H9 (cell line): ENCODE measurements around the gene RYR3. TPM values are rescaled to one million over a fixed set of nuclear protein-coding genes. Genes with fewer than 3 reads are reported as not detected.

Source experiments
- DNase-seq: peaks from one replicate; pipeline ENCODE4 v3.0.0-alpha.2; 2017
- H2AFZ ChIP-seq: one replicate; pipeline ENCODE4 v1.6.1; 2013; ENCODE audit warnings: mild to moderate bottlenecking, low read length, control low read depth, moderate library complexity
- H2AK5ac ChIP-seq: 2 replicates; pipeline ENCODE4 v1.6.1; 2013; ENCODE audit warnings: low read length, control low read depth, mixed read lengths; ENCODE audit not compliant: insufficient read length
- H2BK120ac ChIP-seq: one replicate; pipeline ENCODE4 v1.6.1; 2013; ENCODE audit warnings: low read depth, mild to moderate bottlenecking, low read length, control low read depth, inconsistent platforms; ENCODE audit not compliant: poor library complexity, severe bottlenecking
- H2BK12ac ChIP-seq: 2 replicates; pipeline ENCODE4 v1.6.1; 2013; ENCODE audit warnings: low read length, control low read depth, mixed read lengths, low read depth; ENCODE audit not compliant: insufficient read length
- H2BK15ac ChIP-seq: 2 replicates; pipeline ENCODE4 v1.6.1; 2013; ENCODE audit warnings: low read depth, low read length, control low read depth
- H2BK20ac ChIP-seq: one replicate; pipeline ENCODE4 v1.6.1; 2013; ENCODE audit warnings: low read depth, mild to moderate bottlenecking, low read length, control low read depth, inconsistent platforms; ENCODE audit not compliant: poor library complexity, severe bottlenecking
- H2BK5ac ChIP-seq: 2 replicates; pipeline ENCODE4 v1.6.1; 2013; ENCODE audit warnings: low read length, control low read depth, mixed read lengths; ENCODE audit not compliant: insufficient read length
- H3K14ac ChIP-seq: 2 replicates; pipeline ENCODE4 v1.6.1; 2013; ENCODE audit warnings: low read length, control low read depth; ENCODE audit not compliant: insufficient read depth
- H3K18ac ChIP-seq: 2 replicates; pipeline ENCODE4 v1.6.1; 2013; ENCODE audit warnings: low read depth, mild to moderate bottlenecking, mixed read lengths, low read length, control low read depth; ENCODE audit not compliant: insufficient read length
- H3K23ac ChIP-seq: 2 replicates; pipeline ENCODE4 v1.6.1; 2013; ENCODE audit warnings: low read length, control low read depth, mixed read lengths, low read depth; ENCODE audit not compliant: insufficient read length
- H3K23me2 ChIP-seq: 2 replicates; pipeline ENCODE4 v1.6.1; 2013; ENCODE audit warnings: low read depth, mild to moderate bottlenecking, mixed read lengths, low read length, control low read depth; ENCODE audit not compliant: insufficient read length, poor library complexity, severe bottlenecking
- H3K27ac ChIP-seq: 2 replicates; pipeline ENCODE4 v1.5.1; 2013; ENCODE audit warnings: low read length, control low read depth, mixed read lengths, low read depth; ENCODE audit not compliant: insufficient read length
- H3K27me3 ChIP-seq: 2 replicates; pipeline ENCODE4 v1.6.1; 2013; ENCODE audit warnings: low read length, control low read depth, inconsistent platforms; ENCODE audit not compliant: insufficient read depth
- H3K4ac ChIP-seq: 2 replicates; pipeline ENCODE4 v1.6.1; 2013; ENCODE audit warnings: low read depth, mild to moderate bottlenecking, control low read depth, inconsistent platforms, low read length, moderate library complexity
- H3K4me1 ChIP-seq: 2 replicates; pipeline ENCODE4 v1.6.1; 2013; ENCODE audit warnings: low read length, control low read depth, inconsistent platforms; ENCODE audit not compliant: insufficient read depth
- H3K4me2 ChIP-seq: 2 replicates; pipeline ENCODE4 v1.6.1; 2013; ENCODE audit warnings: low read length, control low read depth, mixed read lengths; ENCODE audit not compliant: insufficient read length, insufficient read depth
- H3K56ac ChIP-seq: 2 replicates; pipeline ENCODE4 v1.6.1; 2013; ENCODE audit warnings: low read depth, mild to moderate bottlenecking, mixed read lengths, low read length, control low read depth; ENCODE audit not compliant: insufficient read length
- H3K79me1 ChIP-seq: 2 replicates; pipeline ENCODE4 v1.6.1; 2013; ENCODE audit warnings: low read depth, mild to moderate bottlenecking, moderate library complexity, low read length, control low read depth, inconsistent platforms; ENCODE audit not compliant: insufficient read depth, poor library complexity, severe bottlenecking
- H3K79me2 ChIP-seq: 2 replicates; pipeline ENCODE4 v1.6.1; 2013; ENCODE audit warnings: low read length, control low read depth, inconsistent platforms; ENCODE audit not compliant: insufficient read depth
- H3K9ac ChIP-seq: 2 replicates; pipeline ENCODE4 v1.6.1; 2013; ENCODE audit warnings: low read length, control low read depth, mixed read lengths; ENCODE audit not compliant: insufficient read length; ENCODE audit errors: extremely low read depth
- H3K9me3 ChIP-seq: one replicate; pipeline ENCODE4 v1.6.1; 2013; ENCODE audit warnings: low read depth, low read length, inconsistent platforms; ENCODE audit not compliant: control insufficient read depth
- H3T11ph ChIP-seq: one replicate; pipeline ENCODE4 v1.6.1; 2013; ENCODE audit warnings: mild to moderate bottlenecking, low read length, control low read depth, inconsistent platforms
- H4K20me1 ChIP-seq: one replicate; pipeline ENCODE4 v1.6.1; 2013; ENCODE audit not compliant: control insufficient read depth, insufficient read length, insufficient read depth
- H4K5ac ChIP-seq: 2 replicates; pipeline ENCODE4 v1.6.1; 2013; ENCODE audit warnings: low read depth, mild to moderate bottlenecking, mixed read lengths, low read length, control low read depth; ENCODE audit not compliant: insufficient read length
- H4K8ac ChIP-seq: replicated peaks from 2 replicates; pipeline ENCODE4 v1.6.1; 2013; ENCODE audit warnings: low read length, control low read depth, mixed read lengths, low read depth; ENCODE audit not compliant: insufficient read length
- H4K91ac ChIP-seq: 2 replicates; pipeline ENCODE4 v1.6.1; 2013; ENCODE audit warnings: low read depth, mild to moderate bottlenecking, moderate library complexity, mixed read lengths, low read length, control low read depth; ENCODE audit not compliant: insufficient read length
- H3K27ac Mint-ChIP-seq, 3 experiments: 2 replicates in 2 of 3; 3 replicates in 1 of 3; pipeline ENCODE4 v1.8.0; 2020 to 2021; ENCODE audit warnings: mixed read lengths in 3 of 3, mild to moderate bottlenecking in 1 of 3, moderate library complexity in 1 of 3
- H3K27me3 Mint-ChIP-seq: 2 replicates; pipeline ENCODE4 v1.8.0; 2021; ENCODE audit warnings: low read depth, mild to moderate bottlenecking, moderate library complexity, mixed read lengths
- H3K36me3 Mint-ChIP-seq, 3 experiments: 2 replicates in 2 of 3; 3 replicates in 1 of 3; pipeline ENCODE4 v1.8.0; 2020 to 2021; ENCODE audit warnings: low read depth in 3 of 3, mixed read lengths in 3 of 3; ENCODE audit not compliant: insufficient read depth in 1 of 3
- H3K4me1 Mint-ChIP-seq, 2 experiments: 2 replicates each; pipeline ENCODE4 v1.8.0; 2020; ENCODE audit warnings: mixed read lengths in 2 of 2
- H3K4me3 Mint-ChIP-seq, 2 experiments: 2 replicates in 1 of 2; 3 replicates in 1 of 2; pipeline ENCODE4 v1.8.0; 2020 to 2021; ENCODE audit warnings: mild to moderate bottlenecking in 2 of 2, mixed read lengths in 2 of 2, moderate library complexity in 1 of 2
- H3K9me3 Mint-ChIP-seq, 2 experiments: 2 replicates in 1 of 2; 3 replicates in 1 of 2; pipeline ENCODE4 v1.8.0; 2020; ENCODE audit warnings: mild to moderate bottlenecking in 2 of 2, mixed read lengths in 2 of 2, moderate library complexity in 1 of 2
- WGBS: extraction: QIAGEN DNeasy Blood & Tissue Kit; methylation state at CpG from one replicate; pipeline ENCODE4 v1.1.7; 2013; ENCODE audit warnings: missing lambda C conversion rate, low lambda C conversion rate, mixed read lengths; ENCODE audit not compliant: insufficient read length; ENCODE audit errors: extremely low coverage; 5-methylcytosine and 5-hydroxymethylcytosine counted together
- total RNA-seq: library from RNA; stranded (reverse); gene quantifications from 2 replicates; pipeline ENCODE4 v1.2.1, GENCODE V29; 2021
- TF ChIP-seq, protein P1 (sequence below): fragments of 200-600 bp; sonication (generic); conservative IDR thresholded peaks from 3 replicates; pipeline ENCODE4 v1.8.0; 2021; ENCODE audit warnings: antibody characterized with exemption, mild to moderate bottlenecking

Gene RYR3
- total RNA-seq, 1 experiment from 2014 or later, result 0.85 TPM

DNA sequence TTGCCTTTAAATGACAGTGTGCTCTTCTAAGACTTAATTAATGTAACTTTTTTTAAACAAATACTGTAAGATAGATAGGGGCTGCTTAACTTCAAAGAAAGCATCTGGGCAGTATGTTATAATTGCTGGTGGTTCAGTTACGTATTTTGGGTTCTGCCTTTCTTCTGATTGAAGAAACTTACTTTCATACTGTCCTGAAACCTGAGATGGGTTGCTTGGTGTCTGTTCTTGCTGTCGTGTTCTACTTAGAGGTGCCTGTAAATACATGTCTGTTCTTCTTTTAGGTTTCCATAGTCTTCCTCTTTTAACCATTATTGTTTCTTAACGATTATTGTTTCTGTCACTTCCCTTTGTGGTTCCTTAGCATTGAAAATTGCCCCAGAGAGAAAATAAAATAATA lies 359.8 kb downstream of the RYR3 start:
- H3K4me1 Mint-ChIP-seq, result peaks cover 0 to 3% of the 10 kb centered on the region in 2 experiments; a peak in 1 of 4 replicates
- H3K4me3 Mint-ChIP-seq, result no peak overlapping the region
- H3K27ac Mint-ChIP-seq, result no peak overlapping the region
- Histone ChIP-seq H4K5ac (no peak overlapping the region), H3K4me2 (no peak overlapping the region), H3K27me3 (no peaks in the 10 kb centered on the region), H4K20me1 (no peaks in the 10 kb centered on the region), H2BK120ac (no peak overlapping the region), H3K4ac (no peak overlapping the region), H4K91ac (no peak overlapping the region), H3T11ph (no peak overlapping the region), H3K9ac (no peak overlapping the region), H3K27ac (no peak overlapping the region), H2BK15ac (no peak overlapping the region), H3K23ac (no peak overlapping the region), H3K9me3 (no peaks in the 10 kb centered on the region), H2AFZ (no peak overlapping the region), H2BK20ac (no peak overlapping the region), H2BK5ac (no peak overlapping the region), H3K18ac (no peak overlapping the region), H3K14ac (no peak overlapping the region), H3K56ac (no peak overlapping the region), H3K79me2 (no peaks in the 10 kb centered on the region), H3K4me1 (no peaks in the 10 kb centered on the region), H3K23me2 (no peaks in the 10 kb centered on the region), H2AK5ac (no peak overlapping the region), H4K8ac (no peak overlapping the region), H2BK12ac (no peak overlapping the region), H3K79me1 (no peaks in the 10 kb centered on the region)
- no CpG with 5 or more reads among the region's 3 CpGs for WGBS
- H3K27me3 Mint-ChIP-seq, result no peaks in the 10 kb centered on the region
- H3K36me3 Mint-ChIP-seq, result no peaks in the 10 kb centered on the region
- no peaks in the 10 kb centered on the region for H3K9me3 Mint-ChIP-seq
- TF ChIP-seq, protein P1, sequence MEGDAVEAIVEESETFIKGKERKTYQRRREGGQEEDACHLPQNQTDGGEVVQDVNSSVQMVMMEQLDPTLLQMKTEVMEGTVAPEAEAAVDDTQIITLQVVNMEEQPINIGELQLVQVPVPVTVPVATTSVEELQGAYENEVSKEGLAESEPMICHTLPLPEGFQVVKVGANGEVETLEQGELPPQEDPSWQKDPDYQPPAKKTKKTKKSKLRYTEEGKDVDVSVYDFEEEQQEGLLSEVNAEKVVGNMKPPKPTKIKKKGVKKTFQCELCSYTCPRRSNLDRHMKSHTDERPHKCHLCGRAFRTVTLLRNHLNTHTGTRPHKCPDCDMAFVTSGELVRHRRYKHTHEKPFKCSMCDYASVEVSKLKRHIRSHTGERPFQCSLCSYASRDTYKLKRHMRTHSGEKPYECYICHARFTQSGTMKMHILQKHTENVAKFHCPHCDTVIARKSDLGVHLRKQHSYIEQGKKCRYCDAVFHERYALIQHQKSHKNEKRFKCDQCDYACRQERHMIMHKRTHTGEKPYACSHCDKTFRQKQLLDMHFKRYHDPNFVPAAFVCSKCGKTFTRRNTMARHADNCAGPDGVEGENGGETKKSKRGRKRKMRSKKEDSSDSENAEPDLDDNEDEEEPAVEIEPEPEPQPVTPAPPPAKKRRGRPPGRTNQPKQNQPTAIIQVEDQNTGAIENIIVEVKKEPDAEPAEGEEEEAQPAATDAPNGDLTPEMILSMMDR, result no peak
- no peak for DNase-seq
